ENCODE results near the gene AGAP2.

- TF ChIP-seq FOXP2 (optimal IDR thresholded peaks at IDR 0.05; ENCODE audit: borderline replicate concordance, extremely low read depth, extremely low read length, insufficient read depth) = no peak
- no peak for TF ChIP-seq POLR2AphosphoS5 (IDR thresholded peaks at IDR 0.05; ENCODE audit: low read depth, low read length)
Observed at GRCh38 chr12:57751432-57751787, 12.9 kb upstream of the AGAP2 start.
